Measurements from ENCODE around the gene WDR4. TPM values are rescaled to one million over a fixed set of nuclear protein-coding genes. Genes with fewer than 3 reads are reported as not detected.

WDR4 gene
- total and polyA plus RNA-seq, 9 of the 15 experiments (the other 6 are each of a cell fraction or from before 2014, with no cell fraction given): 5.4 to 95.4 (median 32.1) TPM

DNA sequence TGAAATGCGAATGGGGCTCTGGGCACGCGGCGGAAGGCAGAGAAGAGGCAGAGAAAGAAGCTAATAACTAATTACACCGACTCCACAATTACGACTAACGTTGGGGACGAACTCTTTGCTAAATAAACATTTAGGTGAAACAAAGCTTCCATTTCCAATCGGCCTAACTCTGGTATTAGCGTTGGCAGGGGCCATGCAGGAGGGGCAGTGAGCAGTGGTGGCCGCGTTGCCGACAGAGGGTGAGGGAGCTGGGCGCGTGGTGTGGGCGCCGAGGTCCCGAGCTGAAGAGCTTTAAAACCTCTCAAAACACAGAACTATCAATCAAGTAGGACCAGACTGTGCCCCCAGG, 13.2 kb upstream of the WDR4 start (continued):
- TF ChIP-seq, protein P1, sequence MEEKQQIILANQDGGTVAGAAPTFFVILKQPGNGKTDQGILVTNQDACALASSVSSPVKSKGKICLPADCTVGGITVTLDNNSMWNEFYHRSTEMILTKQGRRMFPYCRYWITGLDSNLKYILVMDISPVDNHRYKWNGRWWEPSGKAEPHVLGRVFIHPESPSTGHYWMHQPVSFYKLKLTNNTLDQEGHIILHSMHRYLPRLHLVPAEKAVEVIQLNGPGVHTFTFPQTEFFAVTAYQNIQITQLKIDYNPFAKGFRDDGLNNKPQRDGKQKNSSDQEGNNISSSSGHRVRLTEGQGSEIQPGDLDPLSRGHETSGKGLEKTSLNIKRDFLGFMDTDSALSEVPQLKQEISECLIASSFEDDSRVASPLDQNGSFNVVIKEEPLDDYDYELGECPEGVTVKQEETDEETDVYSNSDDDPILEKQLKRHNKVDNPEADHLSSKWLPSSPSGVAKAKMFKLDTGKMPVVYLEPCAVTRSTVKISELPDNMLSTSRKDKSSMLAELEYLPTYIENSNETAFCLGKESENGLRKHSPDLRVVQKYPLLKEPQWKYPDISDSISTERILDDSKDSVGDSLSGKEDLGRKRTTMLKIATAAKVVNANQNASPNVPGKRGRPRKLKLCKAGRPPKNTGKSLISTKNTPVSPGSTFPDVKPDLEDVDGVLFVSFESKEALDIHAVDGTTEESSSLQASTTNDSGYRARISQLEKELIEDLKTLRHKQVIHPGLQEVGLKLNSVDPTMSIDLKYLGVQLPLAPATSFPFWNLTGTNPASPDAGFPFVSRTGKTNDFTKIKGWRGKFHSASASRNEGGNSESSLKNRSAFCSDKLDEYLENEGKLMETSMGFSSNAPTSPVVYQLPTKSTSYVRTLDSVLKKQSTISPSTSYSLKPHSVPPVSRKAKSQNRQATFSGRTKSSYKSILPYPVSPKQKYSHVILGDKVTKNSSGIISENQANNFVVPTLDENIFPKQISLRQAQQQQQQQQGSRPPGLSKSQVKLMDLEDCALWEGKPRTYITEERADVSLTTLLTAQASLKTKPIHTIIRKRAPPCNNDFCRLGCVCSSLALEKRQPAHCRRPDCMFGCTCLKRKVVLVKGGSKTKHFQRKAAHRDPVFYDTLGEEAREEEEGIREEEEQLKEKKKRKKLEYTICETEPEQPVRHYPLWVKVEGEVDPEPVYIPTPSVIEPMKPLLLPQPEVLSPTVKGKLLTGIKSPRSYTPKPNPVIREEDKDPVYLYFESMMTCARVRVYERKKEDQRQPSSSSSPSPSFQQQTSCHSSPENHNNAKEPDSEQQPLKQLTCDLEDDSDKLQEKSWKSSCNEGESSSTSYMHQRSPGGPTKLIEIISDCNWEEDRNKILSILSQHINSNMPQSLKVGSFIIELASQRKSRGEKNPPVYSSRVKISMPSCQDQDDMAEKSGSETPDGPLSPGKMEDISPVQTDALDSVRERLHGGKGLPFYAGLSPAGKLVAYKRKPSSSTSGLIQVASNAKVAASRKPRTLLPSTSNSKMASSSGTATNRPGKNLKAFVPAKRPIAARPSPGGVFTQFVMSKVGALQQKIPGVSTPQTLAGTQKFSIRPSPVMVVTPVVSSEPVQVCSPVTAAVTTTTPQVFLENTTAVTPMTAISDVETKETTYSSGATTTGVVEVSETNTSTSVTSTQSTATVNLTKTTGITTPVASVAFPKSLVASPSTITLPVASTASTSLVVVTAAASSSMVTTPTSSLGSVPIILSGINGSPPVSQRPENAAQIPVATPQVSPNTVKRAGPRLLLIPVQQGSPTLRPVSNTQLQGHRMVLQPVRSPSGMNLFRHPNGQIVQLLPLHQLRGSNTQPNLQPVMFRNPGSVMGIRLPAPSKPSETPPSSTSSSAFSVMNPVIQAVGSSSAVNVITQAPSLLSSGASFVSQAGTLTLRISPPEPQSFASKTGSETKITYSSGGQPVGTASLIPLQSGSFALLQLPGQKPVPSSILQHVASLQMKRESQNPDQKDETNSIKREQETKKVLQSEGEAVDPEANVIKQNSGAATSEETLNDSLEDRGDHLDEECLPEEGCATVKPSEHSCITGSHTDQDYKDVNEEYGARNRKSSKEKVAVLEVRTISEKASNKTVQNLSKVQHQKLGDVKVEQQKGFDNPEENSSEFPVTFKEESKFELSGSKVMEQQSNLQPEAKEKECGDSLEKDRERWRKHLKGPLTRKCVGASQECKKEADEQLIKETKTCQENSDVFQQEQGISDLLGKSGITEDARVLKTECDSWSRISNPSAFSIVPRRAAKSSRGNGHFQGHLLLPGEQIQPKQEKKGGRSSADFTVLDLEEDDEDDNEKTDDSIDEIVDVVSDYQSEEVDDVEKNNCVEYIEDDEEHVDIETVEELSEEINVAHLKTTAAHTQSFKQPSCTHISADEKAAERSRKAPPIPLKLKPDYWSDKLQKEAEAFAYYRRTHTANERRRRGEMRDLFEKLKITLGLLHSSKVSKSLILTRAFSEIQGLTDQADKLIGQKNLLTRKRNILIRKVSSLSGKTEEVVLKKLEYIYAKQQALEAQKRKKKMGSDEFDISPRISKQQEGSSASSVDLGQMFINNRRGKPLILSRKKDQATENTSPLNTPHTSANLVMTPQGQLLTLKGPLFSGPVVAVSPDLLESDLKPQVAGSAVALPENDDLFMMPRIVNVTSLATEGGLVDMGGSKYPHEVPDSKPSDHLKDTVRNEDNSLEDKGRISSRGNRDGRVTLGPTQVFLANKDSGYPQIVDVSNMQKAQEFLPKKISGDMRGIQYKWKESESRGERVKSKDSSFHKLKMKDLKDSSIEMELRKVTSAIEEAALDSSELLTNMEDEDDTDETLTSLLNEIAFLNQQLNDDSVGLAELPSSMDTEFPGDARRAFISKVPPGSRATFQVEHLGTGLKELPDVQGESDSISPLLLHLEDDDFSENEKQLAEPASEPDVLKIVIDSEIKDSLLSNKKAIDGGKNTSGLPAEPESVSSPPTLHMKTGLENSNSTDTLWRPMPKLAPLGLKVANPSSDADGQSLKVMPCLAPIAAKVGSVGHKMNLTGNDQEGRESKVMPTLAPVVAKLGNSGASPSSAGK (IDR thresholded peaks at IDR 0.05): peak; percentile 74
- peak; percentile 23; the same call in 1 of the 2 replicates for TF ChIP-seq ZNF224 (CRISPR knock-in tag; IDR thresholded peaks at IDR 0.05)
- no peak for TF ChIP-seq RBM39 (optimal IDR thresholded peaks at IDR 0.05; ENCODE audit: low read depth, low read length)
- TF ChIP-seq DMBX1 (CRISPR knock-in tag; IDR thresholded peaks at IDR 0.05; ENCODE audit: borderline replicate concordance): 0 out of 2 replicates have a peak, but pooled peaks have one; percentile 37
- TF ChIP-seq, protein P2, sequence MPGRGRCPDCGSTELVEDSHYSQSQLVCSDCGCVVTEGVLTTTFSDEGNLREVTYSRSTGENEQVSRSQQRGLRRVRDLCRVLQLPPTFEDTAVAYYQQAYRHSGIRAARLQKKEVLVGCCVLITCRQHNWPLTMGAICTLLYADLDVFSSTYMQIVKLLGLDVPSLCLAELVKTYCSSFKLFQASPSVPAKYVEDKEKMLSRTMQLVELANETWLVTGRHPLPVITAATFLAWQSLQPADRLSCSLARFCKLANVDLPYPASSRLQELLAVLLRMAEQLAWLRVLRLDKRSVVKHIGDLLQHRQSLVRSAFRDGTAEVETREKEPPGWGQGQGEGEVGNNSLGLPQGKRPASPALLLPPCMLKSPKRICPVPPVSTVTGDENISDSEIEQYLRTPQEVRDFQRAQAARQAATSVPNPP (IDR thresholded peaks at IDR 0.05; ENCODE audit: borderline replicate concordance, insufficient read depth, insufficient read length): no peak
- TF ChIP-seq NFE2L1 (tag; IDR thresholded peaks at IDR 0.05; ENCODE audit: borderline replicate concordance, low read depth): no peak
- peak; percentile 84; the same call in 1 of the 2 replicates for TF ChIP-seq FOXK1 (CRISPR knock-in tag; IDR thresholded peaks at IDR 0.05; ENCODE audit: borderline replicate concordance)
- TF ChIP-seq NR4A1 (CRISPR knock-in tag; IDR thresholded peaks at IDR 0.05): no peak
- TF ChIP-seq NR4A1 (tag; IDR thresholded peaks at IDR 0.05): peak; percentile 37; the same call in 1 of the 2 replicates
- no peak for TF ChIP-seq MEF2D (tag; conservative IDR thresholded peaks at IDR 0.05; ENCODE audit: low read depth)
- TF ChIP-seq, protein P3, sequence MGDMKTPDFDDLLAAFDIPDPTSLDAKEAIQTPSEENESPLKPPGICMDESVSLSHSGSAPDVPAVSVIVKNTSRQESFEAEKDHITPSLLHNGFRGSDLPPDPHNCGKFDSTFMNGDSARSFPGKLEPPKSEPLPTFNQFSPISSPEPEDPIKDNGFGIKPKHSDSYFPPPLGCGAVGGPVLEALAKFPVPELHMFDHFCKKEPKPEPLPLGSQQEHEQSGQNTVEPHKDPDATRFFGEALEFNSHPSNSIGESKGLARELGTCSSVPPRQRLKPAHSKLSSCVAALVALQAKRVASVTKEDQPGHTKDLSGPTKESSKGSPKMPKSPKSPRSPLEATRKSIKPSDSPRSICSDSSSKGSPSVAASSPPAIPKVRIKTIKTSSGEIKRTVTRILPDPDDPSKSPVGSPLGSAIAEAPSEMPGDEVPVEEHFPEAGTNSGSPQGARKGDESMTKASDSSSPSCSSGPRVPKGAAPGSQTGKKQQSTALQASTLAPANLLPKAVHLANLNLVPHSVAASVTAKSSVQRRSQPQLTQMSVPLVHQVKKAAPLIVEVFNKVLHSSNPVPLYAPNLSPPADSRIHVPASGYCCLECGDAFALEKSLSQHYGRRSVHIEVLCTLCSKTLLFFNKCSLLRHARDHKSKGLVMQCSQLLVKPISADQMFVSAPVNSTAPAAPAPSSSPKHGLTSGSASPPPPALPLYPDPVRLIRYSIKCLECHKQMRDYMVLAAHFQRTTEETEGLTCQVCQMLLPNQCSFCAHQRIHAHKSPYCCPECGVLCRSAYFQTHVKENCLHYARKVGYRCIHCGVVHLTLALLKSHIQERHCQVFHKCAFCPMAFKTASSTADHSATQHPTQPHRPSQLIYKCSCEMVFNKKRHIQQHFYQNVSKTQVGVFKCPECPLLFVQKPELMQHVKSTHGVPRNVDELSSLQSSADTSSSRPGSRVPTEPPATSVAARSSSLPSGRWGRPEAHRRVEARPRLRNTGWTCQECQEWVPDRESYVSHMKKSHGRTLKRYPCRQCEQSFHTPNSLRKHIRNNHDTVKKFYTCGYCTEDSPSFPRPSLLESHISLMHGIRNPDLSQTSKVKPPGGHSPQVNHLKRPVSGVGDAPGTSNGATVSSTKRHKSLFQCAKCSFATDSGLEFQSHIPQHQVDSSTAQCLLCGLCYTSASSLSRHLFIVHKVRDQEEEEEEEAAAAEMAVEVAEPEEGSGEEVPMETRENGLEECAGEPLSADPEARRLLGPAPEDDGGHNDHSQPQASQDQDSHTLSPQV (IDR thresholded peaks at IDR 0.05): peak; percentile 66
- peak; percentile 62; the same call in 1 of the 2 replicates for TF ChIP-seq SMARCA4 (IDR thresholded peaks at IDR 0.05)
